G401.6 (cell line): ENCODE results near the gene SOX5.

Source experiments
- FAIRE-seq: peaks from 2 replicates; lab custom pipeline; 2012; peaks lifted over from hg19 to GRCh38; lab: Jason Lieb, UNC

Gene SOX5

DNA sequence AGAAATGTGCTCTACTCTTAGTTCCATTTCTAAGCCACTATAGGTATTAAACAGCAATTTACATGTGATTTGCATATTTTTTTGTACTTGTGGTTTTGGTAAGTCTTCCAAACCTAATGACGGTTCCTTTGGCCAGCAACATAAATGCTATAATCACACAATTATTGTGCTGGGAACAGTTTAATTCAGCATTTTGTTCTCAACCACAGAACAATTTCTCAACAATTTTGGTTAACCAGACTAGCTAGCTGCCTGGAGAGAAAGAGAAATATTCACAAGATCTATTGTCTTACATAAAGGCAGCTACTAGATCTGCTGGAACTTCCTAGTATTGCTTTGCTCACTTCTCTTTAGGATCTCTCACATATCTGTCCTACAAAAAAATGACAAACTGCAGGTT is 265.3 kb downstream of the SOX5 start:
- FAIRE-seq: no peak

DNA sequence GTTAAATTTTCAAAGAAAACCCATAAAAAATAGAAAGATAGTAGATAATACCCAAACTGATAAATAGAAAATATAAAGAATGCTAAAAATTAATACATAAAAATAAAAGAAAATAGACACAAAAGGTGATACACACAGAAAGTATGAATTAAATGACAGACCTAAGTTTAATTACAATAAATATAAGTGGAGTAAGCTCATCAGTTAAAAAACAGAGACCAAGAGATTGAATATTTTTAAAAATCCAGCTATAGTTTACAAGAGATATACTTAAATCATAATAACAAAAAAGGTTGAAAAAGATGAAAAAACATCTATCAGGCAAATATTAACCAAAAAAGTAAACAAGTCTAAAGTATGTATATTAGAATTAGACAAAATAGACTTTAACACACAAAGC is 268.2 kb downstream of the SOX5 start:
- FAIRE-seq: no peak

DNA sequence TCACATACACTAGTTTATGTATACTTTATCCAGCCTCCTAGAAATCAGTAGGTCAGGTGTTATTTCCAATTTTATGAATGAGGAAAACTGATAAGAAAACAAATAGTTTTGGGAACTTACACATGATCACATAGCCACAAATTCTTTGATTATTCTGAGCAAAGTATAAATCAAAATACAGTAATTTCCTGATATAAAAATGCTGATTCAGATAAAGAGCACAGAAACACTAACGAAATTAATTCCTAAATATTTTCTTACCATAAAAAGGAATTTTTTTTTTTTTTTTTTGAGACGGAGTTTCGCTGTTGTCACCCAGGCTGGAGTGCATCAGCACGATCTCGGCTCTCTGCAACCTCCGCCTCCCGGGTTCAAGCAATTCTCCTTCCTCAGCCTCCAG is 275.4 kb downstream of the SOX5 start:
- no peak for FAIRE-seq

DNA sequence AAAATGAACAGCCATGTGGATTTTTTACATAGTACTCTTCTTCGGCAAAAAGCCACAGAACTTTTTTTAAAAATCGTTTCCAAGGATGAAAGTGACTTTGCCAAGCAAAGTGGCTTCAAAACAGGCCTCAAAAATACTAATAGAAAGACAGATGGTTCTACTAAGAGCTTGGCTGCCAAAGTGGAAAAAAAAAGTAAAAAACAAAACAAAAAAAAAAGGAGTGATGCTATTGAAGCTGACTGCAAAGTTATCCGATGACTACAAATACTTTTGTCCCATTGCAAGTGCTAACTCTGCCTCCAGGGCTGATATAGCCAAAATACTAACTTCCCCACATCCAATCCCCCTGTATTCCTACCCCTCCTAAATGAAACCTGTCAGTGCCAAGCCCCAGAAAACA is 277.6 kb downstream of the SOX5 start:
- FAIRE-seq: no peak

DNA sequence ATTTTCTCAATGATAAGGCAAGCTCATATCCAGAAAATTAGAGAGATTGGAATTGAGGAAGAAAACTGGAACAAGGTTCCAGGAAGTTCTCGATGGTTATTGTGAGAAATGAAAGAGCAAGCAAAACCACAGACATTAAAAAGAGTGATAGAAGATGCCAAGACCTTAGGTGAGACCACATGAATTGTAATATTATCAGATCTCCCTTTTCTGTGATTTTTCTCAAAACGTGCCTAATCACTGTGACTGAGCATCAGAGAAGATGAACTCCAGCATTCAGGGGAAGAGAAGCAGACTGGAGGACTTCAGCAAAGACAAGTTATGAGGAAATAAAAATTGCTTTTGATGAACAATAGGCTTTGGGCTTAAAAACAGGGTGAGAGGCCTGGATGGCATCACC is 278.8 kb downstream of the SOX5 start:
- no peak for FAIRE-seq

DNA sequence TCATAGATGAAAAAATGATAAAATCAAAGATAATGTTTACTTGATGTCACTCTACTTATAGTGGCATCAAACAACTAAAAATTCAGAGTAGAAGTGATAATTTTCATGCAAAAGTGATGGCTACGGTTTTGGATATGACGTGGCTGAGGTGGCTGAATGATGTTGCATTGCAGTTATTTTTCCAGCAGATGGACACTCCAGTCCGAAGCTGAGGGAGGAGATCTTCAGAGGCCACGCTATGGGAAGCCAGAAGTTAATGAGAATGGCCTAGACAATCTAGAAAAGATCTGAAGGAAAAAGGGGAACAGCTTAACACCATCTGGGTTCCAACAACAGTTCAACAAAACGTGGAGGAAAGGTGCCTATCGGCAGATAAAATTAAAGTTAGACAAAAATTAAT is 279.8 kb downstream of the SOX5 start:
- no peak for FAIRE-seq

DNA sequence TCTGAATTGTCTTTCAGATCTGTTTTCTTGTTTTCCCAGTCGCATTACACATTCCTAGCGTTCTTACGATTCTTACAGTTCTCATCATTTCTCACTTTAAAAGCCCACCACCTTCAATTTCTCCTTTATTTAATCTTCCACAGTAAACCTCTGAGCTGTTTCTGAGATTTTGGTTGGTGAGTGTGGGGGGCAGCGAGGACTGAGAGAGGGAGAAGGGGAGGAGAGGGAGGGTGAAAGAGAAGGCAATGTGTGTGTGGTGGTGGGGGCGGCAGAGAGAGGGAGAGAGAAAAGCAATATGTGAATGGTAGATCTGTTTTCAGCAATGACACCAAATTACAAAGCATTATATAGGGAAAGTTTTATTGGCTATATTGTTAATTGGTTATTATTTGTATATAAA is 282.6 kb downstream of the SOX5 start:
- FAIRE-seq: no peak

DNA sequence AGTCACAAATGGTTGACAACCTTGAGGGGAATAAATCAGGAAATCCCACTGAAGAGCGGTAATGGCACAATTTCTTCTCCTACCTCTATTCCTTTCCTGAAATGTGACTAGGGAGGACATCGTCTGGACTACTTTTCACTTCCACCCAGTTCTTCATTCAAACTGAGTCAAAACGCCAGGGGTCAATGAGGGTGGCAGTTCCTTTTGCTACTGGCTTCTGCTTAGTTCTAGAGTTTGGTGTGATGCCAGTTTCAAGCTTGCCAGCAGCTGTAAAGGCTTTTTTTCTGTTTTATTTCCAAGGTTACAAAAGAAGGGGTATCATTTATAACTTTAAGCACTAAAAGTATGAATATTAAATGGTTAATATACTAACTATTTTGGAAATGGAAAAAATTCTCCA is 286.5 kb downstream of the SOX5 start:
- no peak for FAIRE-seq

DNA sequence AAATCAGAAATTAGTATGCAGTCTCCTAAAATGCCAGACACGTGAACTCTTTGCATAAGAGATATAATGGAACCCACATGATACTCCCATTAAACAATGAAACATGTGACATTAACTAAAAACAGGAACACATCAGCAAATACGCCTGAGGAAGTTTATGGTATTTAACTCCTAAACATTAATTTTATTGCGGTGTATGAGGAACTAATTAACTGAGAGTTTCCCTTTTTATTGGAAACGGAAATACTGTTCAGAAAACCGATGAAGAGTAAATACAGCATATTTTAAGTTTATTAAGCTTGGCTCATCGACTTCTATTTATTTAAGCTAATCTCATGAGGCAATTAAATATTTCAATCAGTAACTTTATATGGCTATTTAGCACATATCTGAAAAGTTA is 290.3 kb downstream of the SOX5 start:
- FAIRE-seq: no peak

DNA sequence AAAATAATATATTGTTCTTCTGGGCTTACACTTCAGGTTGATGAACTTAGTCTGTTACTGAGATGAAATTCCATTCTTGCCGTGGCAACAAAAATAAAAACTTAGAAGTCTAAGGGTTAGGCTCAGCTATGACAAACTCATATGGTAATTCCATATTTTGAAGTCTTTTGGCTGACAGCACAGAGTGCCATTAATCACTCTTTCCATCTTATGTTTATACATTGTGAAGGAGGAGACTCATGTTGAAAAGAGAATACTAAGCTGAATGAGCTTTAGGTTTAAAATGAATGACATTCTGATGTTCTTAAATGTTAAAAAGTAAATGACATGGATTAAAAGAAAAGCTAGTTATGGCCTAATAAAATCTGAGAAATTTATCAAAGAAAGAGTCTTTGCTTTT is 291.9 kb downstream of the SOX5 start:
- no peak for FAIRE-seq

DNA sequence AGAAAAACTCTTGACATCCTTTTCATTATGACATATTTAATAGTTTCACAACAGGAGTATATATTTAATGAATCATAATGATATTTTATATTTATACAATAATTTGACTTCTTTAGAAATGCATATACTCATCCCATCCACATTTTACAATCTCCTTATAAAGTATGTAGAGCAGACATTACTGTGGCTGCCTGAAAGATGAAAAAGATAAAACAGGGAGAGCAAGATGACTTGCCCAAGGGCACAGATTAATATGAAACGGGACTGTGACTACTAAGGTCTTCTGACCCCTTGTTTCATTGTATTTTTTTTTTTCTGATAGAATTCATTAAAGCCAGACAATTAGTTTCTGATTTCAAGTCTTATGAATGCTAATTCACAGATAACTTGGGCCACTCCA is 293.6 kb downstream of the SOX5 start:
- no peak for FAIRE-seq

DNA sequence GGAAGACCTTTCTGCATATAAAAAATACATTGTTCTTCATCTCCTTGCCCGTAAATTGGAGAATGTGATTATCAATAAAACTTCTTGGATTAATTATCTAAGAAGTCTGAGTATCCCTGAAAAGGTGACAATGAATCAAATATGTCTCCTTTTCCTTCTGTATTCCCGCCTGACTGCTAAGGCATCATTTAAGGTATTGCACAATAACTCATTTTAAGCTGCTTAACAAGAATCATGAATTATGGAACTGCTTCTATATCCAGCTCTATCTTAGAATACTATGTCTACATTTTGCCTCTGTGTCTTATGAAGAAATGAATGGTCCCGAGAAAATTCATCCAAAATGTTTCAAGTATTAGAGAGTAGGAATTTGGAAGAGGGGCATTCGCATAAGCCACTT is 294.4 kb downstream of the SOX5 start:
- no peak for FAIRE-seq

DNA sequence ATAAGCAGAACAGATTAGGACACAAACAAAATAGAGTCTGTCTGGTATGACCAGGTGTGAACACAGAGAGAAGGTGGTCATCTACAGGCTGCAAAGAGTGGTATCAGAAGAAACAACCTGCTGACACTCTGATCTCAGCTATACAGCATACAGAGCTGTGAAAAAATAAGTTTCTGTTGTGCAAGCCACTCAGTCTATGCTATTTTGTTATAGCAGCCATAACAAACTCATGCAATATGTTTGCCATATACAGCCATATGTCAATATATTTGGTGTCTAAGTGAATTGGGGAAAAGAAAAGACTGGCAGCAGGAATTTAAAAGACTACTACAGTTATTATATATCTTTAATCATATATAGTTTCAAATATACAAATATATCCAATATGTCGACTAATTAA is 300.9 kb downstream of the SOX5 start:
- no peak for FAIRE-seq

DNA sequence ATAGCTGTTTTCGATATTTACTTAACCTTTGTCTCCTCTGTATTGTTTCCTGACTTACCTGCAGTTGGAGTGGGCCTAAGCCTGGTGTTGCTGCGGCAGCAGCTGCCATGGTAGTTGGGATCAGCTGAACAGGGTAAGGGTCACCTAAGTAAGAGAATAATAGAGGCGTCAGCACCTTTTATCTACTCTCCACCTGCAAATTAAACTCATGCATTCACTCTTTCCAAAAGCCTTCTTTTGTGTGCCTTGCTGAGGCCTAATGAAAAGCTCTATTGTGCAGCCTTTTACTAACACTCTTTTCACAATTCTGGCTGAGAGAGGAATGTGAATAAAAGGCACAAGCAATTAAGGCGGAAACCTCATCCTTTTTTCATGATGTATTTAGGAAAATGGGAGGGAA is 308.7 kb downstream of the SOX5 start:
- no peak for FAIRE-seq

DNA sequence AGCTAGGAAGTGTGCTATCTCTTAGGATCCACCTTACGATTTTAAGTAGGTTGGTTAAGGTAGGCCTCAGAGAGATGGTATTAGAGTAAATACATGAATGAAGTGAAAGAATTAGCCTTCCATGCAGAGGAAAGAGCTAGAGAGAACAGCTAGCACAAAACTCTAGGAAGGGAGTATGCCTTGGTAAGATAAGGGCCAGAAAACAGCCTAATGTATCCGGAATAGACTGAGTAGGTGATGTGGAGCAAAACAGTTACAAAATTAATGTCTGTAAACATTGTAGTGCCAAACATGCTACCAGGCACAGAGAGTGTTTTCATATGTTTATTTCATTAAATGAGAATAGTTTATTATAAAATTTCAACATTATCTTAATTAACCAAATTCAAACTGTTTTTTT is 315.1 kb downstream of the SOX5 start:
- FAIRE-seq: no peak

DNA sequence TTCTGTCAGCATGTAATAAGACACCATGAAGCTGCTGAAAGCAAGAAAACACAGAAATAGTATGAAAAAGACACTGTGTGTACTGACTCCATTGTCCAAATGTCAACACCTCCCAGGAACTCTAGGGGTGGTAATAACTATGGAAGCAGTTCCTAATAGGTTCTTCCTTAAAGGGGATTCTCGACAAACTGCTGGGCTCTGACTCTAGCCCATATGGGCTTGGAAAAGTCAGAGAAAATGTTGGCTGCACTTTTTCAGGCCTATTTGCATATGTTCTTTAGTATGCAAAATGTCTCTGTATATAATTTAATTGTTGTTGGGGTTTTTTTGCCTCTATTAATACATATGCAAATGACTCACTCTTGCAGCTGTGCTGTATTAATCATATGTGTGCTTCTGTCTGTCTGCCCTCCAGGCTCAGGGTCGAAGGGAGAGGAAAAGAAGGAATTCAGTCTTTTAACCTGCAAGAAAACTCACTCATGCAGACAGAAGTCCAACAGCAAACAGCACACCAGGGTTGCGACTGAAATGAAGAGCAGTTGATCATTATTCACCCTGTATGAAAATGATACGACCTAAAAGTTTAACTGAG is 317.6 kb downstream of the SOX5 start:
- no peak for FAIRE-seq

DNA sequence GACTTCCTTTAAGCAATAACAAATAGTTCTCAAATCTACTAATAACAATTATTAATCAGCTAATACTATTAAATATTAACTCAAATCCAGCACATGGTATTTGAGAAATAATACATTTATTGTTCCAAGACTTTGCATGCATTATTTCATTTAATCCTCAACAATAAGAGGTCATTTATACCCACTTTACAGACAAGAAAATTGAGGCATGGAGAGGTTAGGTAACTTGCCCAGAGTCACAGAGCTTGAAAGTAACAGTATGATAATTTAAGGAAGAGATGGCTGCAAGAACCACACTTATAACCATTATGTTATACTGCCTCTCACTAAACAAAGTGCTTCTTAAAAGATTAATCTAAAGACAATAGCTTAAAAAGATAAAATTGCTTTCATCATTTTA is 318.9 kb downstream of the SOX5 start:
- no peak for FAIRE-seq

DNA sequence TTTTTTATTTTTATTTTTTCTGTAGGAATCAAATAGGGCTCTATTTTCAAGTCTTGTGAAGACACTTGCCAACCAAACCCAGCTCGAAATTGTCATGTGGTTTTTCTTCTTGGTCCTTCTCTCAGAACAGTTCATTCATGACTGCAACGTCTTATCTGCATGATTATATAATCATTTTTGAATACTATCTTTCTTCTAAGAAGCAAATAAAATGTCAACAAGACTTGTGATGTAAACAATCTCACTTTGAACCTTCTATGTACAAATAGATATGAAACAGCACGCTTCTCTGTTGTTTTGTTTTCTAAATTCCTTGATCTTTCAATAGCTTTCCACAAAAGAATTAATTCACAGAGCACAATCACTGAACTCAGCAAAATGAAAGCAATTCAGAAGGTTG is 320.7 kb downstream of the SOX5 start:
- no peak for FAIRE-seq

DNA sequence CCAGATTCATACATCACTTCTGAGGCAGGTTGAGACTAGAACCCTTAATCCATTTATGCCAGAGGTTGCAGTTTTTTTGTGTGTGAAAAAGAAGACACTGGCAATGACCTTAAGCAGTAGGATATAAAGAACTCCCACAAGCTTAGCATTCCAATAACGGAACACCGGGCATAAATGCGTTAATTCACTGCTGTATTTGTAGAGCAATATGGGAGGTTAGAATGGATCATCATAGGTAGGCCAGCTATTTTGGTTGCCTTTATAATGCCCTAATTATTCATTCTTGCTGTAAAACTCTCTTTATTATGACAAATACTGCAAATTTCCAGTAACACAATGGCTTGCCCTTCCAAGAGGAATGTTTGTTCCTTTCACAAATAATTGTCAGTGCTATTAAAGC is 322.7 kb downstream of the SOX5 start:
- FAIRE-seq: no peak

DNA sequence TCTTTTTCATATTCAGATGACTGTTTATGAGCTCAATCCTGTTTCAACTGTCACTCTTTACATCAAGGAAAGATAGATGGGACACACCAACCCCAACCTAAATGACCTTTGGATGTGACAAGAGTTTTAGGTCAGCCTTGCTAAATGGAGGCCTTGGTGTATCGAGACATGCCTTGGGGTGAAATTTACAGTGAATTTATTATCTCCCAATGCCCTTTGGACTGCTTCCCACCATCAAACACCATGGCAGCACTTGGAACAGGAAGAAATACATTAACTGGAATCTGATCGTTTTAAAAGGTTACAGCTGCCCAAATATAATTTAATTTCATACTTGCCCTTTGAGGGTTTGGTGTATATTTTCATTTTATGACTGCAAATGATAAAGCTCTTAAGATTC is 327.6 kb downstream of the SOX5 start:
- no peak for FAIRE-seq

DNA sequence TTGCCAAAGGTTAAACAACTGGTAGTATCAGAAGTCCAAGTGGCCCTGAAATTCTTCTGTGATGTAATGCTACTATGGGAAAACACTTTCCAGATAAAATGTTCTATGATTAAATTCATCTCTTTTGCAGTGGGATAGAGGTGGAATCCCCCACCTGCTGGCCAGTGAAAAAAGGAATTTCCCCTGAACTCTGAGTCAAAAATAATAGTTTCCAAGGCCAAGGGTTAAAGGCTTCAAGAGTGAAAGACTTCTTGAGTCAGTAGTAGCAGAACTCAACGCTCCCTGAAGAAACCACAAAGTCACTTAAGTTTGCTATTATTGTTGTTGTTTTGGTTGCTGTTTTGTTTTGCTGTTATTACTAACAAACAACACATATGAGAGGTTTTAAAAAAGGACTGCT is 330.8 kb downstream of the SOX5 start:
- FAIRE-seq: no peak

DNA sequence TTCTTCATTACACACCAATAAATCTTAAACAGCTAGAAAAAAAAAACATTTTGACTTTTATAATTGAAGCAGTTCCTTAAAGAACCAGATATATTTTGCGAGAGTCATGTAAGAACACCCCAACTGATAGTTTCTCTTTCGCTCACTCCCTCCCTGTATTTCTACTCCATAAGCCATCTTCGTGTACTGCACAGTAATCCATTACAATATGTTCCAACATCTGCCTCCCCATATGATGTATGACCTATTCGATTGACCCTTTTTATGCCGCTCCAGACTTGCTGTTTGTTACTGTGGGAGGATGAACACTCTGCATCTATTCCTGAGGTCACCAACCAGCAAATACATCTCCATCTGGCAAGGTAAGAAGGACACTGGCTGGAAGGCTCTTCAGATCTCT is 331.7 kb downstream of the SOX5 start:
- FAIRE-seq: no peak

DNA sequence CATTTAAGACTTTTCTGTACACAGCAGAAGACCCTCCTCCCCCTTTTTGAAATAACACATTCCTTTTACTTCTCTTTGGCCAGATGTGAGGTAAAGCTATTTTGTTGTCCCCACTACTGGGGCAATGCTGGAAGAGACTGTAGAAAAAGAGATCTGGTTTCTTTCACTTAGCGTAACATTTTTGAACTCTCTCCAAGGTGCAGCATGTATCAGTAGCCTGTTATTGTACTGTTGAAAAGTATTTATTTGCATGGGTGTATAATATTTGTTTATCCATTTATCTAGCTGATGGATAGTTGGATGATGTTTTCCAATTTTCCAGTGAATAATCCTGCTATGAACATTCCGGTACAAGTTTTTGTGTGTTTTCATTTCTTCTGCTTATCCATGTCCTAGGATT is 335.2 kb downstream of the SOX5 start:
- no peak for FAIRE-seq

DNA sequence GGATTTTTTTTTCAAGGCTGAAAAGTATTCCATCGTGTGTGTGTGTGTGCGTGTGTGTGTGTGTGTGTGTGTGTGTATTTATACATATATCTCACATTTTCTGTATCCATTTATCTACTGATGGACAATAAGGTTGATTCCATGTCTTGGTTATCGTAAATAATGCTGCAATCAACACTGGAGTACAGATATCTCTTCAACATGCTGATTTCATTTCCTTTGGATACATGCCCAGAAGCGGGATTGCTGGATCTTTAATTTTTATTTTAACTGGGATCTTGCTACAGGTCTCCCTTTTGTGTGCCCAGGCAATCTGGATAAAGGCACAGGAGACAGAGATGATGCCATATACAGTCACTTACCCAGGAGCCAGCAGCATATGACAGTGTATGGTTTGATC is 338.1 kb downstream of the SOX5 start:
- no peak for FAIRE-seq

DNA sequence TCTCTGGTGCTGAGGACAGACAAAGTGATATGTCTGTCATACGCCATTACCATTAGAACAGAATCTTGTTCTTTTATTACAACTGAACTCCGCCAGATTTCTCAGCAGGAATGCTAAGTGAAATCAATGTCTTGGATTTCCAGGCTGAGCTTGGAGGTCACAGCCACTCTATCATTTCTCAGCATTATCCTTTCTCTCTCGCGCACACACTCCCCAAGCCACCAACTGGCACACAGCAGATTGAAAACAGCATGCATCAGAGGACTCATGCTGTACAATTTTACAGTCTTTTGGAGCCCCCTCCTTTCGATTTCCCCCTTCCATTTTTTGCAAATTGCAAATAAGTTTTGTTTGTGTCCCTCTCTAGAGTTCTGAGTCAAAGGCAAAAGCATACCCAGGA is 348.6 kb downstream of the SOX5 start:
- no peak for FAIRE-seq
